NCI-H526 treated with DMSO at 0.1 percent for 48 hours (cell line): ENCODE measurements around the gene IGFBP7.

Experiments used
- DNase-seq: peaks from one replicate; lab custom pipeline; 2025; lab: John Stamatoyannopoulos, UW

Gene IGFBP7

DNA sequence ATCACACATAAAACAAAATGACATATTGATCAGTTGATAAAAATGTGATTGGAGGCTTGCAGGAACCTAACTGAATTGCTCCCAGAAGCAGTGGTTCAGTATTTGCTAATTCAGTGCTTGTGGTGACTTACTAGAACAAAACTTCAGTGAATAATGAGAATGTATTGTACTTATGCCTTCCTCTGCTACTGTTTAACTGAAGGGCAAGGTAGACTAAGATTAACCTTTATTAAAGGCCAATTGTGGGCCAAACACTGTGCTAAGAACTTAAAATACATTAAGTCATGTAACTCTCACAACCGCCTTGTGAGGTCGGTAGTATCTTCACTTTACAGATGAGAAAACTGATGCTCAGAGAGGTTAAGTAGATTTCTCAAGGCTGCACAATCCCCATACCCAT lies 14.9 kb downstream of the IGFBP7 start:
- no peak for DNase-seq

DNA sequence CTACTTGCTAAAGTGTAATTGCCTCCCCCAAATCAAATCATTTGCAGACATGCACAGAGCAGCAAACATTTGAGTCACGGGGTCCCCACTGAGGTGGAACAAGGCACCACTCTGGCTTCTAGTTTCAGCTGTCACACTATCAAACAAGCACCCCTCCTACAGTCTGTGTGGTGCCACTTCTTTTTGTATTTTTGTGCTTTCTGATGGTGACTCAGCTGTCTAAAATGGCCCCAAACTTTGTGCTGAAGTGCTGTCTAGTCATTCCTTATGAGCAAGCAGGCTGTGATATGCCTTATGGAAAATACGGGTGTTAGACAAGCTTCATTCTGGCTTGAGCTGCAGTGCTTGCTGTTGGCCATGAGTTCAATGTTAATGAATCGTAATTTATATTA lies 15.4 kb downstream of the IGFBP7 start:
- no peak for DNase-seq

DNA sequence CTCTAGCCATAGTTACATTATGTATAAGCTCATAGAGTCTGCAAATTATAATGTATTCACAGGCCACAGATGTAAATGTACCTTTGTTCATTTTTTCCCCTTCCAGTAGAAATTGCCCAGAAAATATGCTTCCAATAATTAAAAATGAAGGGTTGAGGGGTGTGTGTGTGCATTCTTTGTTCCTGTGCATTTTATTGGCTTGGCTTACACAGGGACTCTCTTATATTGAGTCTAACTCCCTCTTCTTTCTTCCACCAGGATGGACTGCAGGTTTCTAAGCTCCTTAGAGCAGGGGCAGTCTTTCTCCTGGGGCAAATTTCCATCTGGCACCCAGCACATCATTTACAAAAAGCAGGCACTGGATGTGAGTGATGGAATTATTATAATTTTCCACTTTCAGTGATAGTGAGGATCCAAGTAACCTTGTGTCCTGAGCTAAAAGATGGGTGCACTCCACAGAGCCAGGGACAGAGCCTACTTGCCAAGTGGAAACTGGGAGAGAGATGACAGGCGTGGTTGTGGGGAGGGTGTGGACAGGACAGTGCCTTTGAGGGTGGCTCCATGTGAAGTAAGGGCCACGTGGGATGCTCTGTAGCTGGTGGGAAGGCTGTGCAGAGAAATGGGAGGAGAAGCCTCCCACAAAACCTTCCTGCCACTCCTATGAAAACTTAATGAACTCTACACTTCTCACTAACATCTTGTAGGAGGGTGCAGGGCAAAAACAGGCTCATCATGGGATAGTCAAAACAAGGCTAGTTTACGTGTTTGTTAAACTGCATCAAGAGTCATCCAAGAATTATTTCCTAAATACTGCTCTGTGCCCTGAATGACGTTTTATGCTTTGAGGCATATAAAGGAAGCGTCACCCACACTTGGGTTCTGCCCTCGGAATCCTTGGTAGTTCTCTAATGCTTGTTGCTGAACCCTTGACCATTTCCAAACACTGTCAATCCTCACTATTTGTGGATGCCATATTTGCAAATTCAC lies 16.0 kb downstream of the IGFBP7 start:
- DNase-seq, result no peak

DNA sequence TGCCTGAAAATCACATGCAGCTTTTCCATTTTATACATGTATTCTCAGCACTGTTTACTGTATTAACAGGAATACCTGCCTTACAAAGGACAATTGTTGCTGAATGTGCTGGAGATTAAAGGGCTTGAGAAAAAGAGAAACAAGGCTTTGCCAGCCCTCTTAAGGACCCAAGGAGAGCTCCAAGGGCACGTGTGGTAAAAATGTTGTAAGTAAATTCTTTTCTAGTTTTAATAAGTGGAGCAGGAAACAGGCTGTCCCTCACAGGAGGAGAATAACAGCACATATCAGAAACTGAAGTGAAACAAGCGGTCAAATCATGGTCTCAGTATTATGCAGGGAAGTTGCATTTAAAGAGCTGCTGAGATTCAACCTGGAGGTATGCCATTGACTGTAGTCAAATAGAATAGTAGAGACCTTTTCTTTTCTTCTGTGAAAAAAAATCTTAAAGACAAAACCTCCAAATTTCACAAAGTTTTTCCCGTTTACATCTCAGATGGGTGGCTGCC lies 18.5 kb downstream of the IGFBP7 start:
- DNase-seq, result no peak

DNA sequence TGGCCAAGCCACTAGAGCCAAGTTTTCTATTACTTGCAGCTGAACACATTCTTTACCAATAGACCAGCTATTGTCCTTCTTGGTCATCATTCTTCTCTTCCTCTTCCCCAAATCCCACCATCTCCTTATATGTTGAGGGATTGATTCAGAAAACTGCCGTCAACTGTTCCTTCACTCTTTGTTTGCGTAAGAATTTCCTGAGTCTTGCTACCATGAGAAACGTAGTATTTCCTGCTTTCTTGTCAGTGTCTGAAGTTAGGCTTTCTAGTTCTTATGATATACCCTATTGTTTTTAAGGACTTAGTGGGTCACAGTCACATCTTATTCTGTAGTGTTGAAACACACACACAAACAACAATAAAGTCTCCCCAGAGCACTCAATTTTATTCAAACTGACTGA lies 20.1 kb downstream of the IGFBP7 start:
- no peak for DNase-seq

DNA sequence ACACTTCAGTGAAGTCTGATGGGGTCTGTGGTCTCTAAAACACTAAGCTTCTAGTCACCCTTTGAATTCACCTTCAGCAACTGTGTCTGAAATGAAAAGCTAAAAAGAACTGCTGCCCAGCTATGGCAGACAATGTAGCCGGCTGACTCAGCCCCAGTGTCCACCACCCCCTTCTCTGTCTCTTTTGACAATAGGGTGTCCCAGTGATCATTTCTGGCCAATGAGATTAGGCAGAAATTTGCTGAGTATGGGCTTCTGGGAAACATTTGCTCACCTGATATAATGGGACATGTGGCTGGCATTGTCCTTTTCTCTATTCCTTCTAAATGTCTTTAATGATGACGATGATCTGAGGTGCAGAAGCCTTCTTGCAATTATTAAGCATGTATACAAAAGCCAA lies 20.6 kb downstream of the IGFBP7 start:
- no peak for DNase-seq

DNA sequence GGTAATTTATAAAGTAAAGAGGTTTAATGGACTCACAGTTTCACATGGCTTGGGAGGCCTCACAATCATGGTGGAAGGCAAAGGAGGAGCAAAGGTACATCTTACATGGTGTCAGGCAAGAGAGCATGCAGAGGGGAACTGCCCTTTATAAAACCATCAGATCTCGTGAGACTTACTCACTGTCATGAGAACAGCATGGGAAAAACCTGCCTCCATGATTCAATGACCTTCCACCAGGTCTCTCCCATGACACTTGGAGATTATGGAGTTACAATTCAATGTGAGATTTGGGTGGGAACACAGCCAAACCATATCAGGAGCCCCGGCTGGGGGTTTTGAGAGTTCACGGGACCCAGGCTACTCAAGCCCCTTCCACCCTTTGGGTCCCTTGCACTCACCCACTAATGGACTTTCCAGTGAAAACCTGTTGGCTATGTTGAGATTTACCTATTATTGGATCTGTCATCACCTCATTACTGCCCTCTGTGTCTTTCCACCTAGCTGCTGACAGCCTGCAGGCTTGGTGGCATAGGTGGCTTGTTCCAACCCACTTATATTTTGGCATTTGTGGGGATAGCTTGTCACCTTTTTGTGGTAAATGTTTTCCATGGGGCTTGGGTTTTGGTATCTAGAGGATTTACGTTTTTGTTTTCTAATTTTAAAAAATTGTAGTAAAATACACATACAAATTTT lies 24.0 kb downstream of the IGFBP7 start:
- DNase-seq, result no peak

DNA sequence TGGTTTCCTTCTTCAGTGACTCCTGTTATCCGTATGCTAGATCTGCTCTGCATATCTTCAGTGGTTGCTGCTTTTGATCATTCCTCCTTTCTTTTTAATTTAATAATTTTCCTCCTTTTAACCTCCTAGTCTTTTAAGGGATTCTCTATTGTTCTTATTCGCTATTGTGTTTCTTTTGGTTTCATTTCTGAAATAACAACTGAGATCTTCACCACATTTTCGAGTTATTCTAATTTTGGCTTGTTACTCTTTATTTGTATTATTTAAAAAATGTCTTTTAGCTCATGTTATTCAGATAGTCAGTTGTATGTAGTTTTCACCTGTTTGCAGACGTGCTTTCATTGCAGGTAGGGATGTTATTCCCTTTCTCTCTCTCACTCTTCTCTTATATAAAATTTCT lies 24.9 kb downstream of the IGFBP7 start:
- no peak for DNase-seq

DNA sequence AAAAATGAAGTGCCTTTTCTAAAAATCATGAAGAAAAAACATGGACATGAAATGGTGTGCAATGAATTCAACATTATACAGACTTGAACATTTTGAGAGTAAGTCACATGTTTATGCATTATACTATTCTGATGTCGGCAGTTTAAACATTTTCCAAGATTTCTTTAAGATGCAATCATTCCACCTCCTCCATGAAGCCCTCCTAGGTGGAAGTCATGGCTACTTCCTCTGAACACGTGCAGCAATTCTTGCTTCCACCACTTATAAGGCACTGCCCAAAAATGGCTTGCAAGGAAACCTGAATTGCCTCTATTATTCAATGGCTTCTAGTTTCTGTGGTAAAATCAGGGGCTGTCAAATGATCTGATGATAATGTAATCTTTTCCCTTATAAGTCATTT lies 25.8 kb downstream of the IGFBP7 start:
- DNase-seq, result no peak

DNA sequence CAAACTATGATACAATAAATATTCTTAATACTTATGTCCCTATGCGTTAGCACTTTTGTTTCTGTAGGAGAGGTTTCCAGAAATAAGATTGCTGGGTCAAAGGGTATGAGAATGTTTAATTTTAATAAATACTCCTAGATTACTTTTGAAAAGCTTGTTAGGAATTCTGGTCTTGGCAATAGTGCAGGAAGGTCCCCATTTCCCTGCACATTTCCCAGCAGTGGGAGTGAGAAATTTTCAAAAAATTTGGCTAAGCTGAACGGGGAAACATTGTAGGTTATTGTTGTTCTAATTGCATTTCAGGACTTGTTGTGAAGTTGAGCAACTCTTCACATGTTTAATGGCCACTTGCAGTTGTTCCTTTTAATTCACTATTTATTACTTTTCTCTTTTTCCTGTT lies 27.1 kb downstream of the IGFBP7 start:
- no peak for DNase-seq

DNA sequence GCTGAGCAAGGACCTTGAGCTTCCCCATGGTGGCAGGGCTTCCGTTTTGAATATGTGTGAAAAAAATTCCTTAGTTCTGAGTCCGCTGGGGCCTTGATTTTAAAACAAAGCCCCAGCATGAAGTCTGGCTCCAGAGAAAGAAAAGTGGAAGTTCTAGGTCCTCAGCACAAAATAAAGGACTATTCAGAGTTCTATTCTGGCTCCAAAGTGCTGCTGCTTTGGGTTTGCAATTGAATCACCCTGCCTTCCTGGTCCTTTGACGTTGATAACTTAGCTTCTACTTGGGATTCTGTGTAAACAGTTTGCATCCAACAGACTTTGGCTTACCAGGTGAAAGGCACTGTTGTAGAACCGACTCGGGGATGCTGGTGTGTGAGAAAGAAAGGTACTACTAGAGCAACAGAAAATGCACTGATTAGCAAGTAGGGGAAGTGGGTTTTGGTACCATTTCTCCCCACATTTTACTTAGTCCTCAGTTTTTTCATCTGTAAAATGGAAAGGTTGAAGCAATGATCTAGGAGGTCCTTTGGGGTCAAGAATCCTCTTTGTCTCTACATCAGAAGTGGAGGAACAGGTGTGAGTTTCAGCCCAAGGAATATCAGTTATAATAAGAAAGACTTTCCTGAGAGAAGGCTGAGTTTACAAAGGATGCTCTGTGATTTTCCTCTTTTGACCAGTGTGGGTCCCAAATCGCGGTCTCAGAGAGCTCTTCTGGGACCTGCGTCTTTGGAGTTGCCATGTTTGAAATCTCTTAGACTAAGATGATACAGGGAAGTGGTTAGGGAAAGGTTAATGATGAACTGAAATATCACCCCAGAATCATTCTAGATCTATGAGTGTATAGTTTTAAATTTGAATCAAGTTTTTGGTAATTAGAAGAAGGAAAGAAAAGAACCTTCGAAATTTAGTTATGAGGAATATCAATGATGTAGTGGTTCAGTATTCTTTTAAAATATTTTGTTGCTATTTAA lies 28.2 kb downstream of the IGFBP7 start:
- DNase-seq, result no peak

DNA sequence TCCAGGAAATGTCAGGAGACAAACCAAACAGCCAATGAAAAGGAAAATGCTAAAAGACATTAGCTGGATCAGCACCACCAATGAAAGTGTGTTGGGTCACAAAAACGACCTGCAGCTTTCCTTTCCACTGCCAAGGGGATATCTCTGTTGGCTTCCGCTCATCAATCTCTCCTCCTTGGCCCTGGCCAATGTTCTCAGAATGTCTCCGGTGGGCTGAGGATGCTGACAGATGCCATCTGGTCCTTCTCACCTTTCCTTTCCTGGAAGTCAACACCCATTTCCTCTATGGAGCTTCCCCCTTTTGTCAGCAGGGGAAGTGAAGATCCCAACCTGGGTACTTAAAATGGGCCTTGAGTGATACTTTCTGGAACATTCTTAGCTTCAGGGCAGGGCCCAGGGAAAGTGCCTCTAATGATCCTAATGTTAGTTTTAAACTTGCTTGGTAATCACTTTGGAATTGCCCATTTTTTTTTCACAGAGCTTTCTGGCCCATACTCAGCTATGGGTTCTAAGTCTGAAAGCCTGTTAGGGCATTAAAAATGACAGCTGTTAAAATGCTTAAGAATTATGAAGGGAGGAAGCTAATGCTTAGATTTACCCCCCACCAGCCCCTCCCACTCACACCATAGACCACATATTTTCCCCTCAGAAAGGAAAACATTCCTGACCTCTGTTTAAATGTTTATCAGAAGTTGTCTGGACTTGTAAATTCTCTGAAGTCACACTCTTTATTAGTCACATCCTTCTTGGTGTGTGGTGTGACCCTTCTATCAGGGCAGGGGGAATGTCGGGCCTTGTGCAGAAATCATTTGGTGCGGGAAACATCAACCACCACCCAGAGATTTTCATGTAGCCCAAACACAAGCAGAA lies 29.2 kb downstream of the IGFBP7 start:
- DNase-seq, result no peak

DNA sequence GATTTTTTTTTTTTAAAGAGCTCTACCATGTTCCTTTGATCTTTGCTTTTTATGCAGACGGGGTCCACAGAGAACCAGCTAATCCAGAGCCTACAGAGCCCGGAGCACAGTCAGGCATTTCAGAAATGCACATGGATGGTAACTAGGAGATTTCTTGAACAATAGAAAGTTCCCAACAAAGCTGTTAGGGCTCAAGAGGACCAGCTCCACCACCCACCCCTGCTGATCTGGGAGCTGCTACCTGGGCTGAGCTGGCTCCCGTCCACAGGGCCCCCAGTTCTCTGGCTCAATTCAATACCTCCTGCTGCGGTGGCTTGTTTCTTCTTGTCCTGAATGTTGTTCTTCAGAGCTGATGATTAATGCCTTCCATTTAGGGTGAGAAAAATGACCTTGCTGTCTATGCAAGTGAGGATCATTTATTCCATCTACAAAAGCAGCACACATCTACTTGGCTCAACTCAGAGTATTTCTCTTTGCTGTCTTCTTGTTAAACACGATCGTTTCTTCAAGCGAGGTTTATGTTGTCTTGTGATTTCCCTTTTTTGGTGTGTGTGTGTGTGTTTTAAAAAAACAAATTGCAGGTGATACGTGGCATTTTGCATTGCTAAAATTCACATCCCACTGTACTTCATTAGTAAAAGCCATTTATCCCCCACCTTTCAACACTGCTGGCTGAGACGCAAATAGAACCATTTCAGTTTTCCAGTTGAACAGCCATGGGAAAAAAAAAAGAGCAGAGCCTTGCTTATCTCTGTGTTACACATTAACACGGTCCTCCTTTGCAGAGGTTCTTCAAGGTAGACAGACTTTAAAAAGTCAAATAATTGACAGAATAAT lies 31.3 kb downstream of the IGFBP7 start:
- DNase-seq, result no peak

DNA sequence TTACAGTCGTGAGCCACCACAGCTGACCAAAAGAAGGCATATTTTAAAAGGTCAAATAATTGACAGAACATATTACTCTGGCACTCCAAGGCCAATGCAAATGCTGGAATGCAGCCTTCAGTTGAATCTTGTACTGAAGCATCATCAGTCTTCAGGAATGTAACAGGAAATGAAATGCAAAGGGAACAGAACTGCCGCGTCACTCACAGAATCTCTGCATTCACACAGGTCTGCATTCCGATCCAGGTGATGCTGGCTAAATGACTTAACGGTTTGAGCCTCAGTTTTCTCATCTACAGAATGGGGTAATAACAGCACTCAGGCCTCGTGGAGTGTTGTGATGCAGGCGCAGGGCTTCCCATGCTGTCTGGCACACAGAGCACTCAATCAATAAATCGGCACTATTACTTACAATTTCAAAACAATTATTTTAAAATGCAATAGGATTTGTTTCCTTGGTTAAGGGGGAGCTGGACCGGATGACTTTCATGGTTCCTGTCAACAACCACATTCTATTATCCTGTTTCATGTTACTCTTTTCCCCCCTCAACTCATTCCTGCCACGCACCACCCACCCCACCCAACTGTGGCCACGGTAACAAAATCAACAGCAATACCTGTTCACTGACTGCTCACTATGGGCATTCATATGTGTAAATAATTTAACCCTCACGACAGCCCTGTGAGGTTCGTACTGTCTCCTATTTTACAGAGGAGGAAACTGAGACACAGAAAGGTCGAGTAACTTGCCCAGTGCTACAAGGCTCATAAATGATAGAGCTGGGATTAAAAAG lies 32.4 kb downstream of the IGFBP7 start:
- no peak for DNase-seq

DNA sequence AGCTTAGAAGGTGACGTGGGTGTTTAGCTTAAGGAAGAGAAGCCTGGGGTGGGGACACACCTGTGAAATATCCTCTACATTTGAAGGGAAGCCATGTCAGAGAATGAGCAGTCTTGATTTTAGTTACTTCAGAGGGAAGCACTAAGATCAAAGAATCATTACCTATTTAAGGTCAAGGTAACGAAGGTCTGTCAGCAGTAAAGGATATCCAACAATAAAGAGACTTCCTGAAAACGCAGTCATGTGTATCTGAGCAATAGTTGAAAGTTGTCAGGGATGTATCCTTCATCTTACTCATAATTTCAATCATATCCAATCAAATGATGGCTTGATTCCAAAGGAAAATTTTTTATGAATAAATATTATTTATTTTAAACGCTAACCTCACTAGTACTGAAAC lies 33.5 kb downstream of the IGFBP7 start:
- DNase-seq, result no peak

DNA sequence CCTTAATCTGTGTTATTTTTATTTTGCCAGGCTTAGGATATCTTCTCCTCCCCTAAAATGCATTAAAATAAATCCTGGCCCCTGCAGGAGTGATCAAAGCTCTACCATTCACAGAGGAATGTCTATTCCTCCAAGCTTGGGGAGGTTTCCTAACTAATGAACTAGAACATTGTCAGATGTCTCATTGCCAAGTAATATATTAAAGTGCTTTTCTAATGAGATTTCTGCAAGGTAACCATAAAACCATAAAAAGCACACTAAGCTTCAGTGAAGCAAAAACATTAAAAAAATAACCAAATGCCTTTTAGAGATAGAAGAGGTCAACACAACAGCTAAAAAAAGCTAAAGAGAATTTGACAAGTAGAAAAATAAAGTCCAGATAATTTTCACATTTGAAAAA lies 34.8 kb downstream of the IGFBP7 start:
- no peak for DNase-seq

DNA sequence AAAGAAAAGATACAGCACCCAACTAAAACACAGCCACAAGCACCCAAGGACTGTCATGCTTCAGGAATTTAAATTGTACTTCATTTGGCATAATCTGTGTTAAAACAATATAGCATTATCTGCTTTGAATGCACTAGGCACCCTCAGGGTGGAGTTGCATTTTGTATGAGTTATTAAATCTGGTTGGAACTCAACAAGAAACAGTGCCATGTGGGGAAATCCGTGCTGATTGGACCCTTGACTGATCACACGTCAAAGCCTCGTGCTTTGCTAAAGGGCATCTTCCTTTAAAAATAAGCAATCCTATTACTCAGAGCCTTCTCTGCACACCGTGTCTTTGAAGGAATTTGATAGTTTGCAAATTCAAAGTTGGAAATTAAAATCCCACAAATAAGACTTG lies 35.4 kb downstream of the IGFBP7 start:
- DNase-seq, result no peak

DNA sequence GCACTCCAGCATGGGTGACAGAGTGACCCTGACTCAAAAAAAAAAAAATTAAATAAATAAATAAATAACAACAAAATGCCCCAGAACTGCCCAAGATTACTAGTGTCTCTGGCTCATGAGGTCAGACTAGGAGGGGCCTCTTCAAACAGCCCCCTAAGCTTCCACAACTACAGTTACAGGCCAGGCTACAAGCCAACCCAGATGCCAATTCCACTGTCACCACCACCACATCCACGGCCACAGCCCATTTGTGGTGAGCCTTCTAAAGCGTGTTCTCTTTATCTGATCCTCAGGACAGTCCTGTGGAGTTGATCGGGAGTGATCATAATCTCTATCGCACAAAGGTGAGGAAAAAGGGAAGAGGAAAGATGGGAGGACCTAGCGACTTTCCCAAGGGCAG lies 36.6 kb downstream of the IGFBP7 start:
- DNase-seq, result no peak

DNA sequence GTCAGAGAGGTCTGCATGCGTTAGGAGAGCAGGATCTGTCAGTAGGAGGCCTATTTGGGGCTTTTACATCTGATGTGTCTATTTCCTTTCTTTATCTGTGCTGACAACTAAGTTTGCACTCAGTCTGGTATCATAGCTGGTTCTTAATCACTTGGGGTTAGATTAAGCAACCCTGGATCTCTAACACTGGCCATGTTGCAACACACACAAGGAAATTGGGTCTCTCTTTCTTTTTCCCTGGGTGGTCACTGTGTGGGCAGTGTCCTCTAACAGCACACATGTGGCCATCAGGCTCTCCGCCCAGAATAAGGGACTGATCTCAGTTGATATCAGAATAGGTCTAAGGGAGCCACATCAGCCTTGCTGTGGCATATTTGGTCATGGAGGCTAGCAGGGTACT lies 38.9 kb downstream of the IGFBP7 start:
- DNase-seq, result no peak
